Activated CD4-positive, alpha-beta T cell treated with anti-CD3 and anti-CD28 coated beads for 4 hours (primary cell): ENCODE measurements around the gene ST6GALNAC3.
"Not testable (repeated sequence)": the region's sequence is repeated elsewhere in the genome, so short reads cannot be mapped to it uniquely, and the experiment has no call there.

Source experiments
- DNase-seq, 2 donors: peaks; one replicate each; pipeline ENCODE4 v3.0.0-alpha.2; 2020

The ST6GALNAC3 gene

GRCh38 chr1:76109901-76110560 is 35.5 kb downstream of the ST6GALNAC3 start:
- no peak for DNase-seq

GRCh38 chr1:76110666-76111065 is 36.1 kb downstream of the ST6GALNAC3 start:
- DNase-seq: no peak

- DNase-seq: not testable (repeated sequence)
Measured at GRCh38 chr1:76112321-76112720, 37.8 kb downstream of the ST6GALNAC3 start.

GRCh38 chr1:76113446-76113845 is 38.9 kb downstream of the ST6GALNAC3 start:
- DNase-seq: no peak

GRCh38 chr1:76115171-76115570 is 40.6 kb downstream of the ST6GALNAC3 start:
- DNase-seq: no peak

- no peak for DNase-seq
Measured at GRCh38 chr1:76121850-76122249, 47.3 kb downstream of the ST6GALNAC3 start.

GRCh38 chr1:76122271-76122670 is 47.7 kb downstream of the ST6GALNAC3 start:
- DNase-seq: no peak

- not testable (repeated sequence) for DNase-seq
Measured at GRCh38 chr1:76123411-76124064, 49.0 kb downstream of the ST6GALNAC3 start.

GRCh38 chr1:76124196-76124595 is 49.6 kb downstream of the ST6GALNAC3 start:
- no peak for DNase-seq

- DNase-seq: no peak
Measured at GRCh38 chr1:76125473-76126219, 51.1 kb downstream of the ST6GALNAC3 start.

GRCh38 chr1:76128096-76128495 is 53.5 kb downstream of the ST6GALNAC3 start:
- DNase-seq: no peak

- no peak for DNase-seq
Measured at GRCh38 chr1:76129731-76130130, 55.2 kb downstream of the ST6GALNAC3 start.

GRCh38 chr1:76130992-76131391 is 56.4 kb downstream of the ST6GALNAC3 start:
- DNase-seq: no peak

GRCh38 chr1:76133977-76134376 is 59.4 kb downstream of the ST6GALNAC3 start:
- no peak for DNase-seq

- DNase-seq: no peak
Measured at GRCh38 chr1:76135835-76136234, 61.3 kb downstream of the ST6GALNAC3 start.

GRCh38 chr1:76136894-76137293 is 62.3 kb downstream of the ST6GALNAC3 start:
- no peak for DNase-seq

- no peak for DNase-seq
Measured at GRCh38 chr1:76137746-76138145, 63.2 kb downstream of the ST6GALNAC3 start.

GRCh38 chr1:76138217-76138616 is 63.7 kb downstream of the ST6GALNAC3 start:
- no peak for DNase-seq

- no peak for DNase-seq
Measured at GRCh38 chr1:76140227-76140626, 65.7 kb downstream of the ST6GALNAC3 start.

- DNase-seq: no peak
Measured at GRCh38 chr1:76141929-76142328, 67.4 kb downstream of the ST6GALNAC3 start.

GRCh38 chr1:76142771-76143540 is 68.4 kb downstream of the ST6GALNAC3 start:
- no peak for DNase-seq

GRCh38 chr1:76144247-76144646 is 69.7 kb downstream of the ST6GALNAC3 start:
- DNase-seq: no peak

GRCh38 chr1:76145332-76145731 is 70.8 kb downstream of the ST6GALNAC3 start:
- no peak for DNase-seq
